GM19455 (cell line): ENCODE data around the gene KCNMB2.
"Not testable (repeated sequence)": the region's sequence is repeated elsewhere in the genome, so short reads cannot be mapped to it uniquely, and the experiment has no call there.

ENCODE experiments used
- ATAC-seq: cut with Tn5 transposase; IDR thresholded peaks from one replicate; pipeline ENCODE4 v1.9.1; 2021; ENCODE audit not compliant: unreplicated experiment

The KCNMB2 gene

GRCh38 chr3:178536211-178537079 lies at the start of gene KCNMB2:
TSS of gene KCNMB2 (plus strand) at chr3:178536436.
- ATAC-seq = no peak

- no peak for ATAC-seq
Measured at GRCh38 chr3:178486903-178487302, 49.3 kb upstream of the KCNMB2 start.

GRCh38 chr3:178487752-178488151 lies 48.5 kb upstream of the KCNMB2 start:
- no peak for ATAC-seq

GRCh38 chr3:178491751-178492150 lies 44.5 kb upstream of the KCNMB2 start:
- ATAC-seq = no peak

GRCh38 chr3:178492491-178492890 lies 43.7 kb upstream of the KCNMB2 start:
- no peak for ATAC-seq

- ATAC-seq = no peak
Measured at GRCh38 chr3:178494386-178494785, 41.9 kb upstream of the KCNMB2 start.

- ATAC-seq = no peak
Measured at GRCh38 chr3:178496911-178497310, 39.3 kb upstream of the KCNMB2 start.

GRCh38 chr3:178498871-178499270 lies 37.4 kb upstream of the KCNMB2 start:
- ATAC-seq = no peak

GRCh38 chr3:178500631-178501030 lies 35.6 kb upstream of the KCNMB2 start:
- no peak for ATAC-seq

GRCh38 chr3:178504128-178504527 lies 32.1 kb upstream of the KCNMB2 start:
- ATAC-seq = no peak

GRCh38 chr3:178505832-178506231 lies 30.4 kb upstream of the KCNMB2 start:
- ATAC-seq = no peak

GRCh38 chr3:178507507-178508442 lies 28.5 kb upstream of the KCNMB2 start:
- ATAC-seq = no peak

- no peak for ATAC-seq
Measured at GRCh38 chr3:178508443-178508825, 27.8 kb upstream of the KCNMB2 start.

GRCh38 chr3:178510496-178510895 lies 25.7 kb upstream of the KCNMB2 start:
- ATAC-seq = no peak

GRCh38 chr3:178512647-178513046 lies 23.6 kb upstream of the KCNMB2 start:
- ATAC-seq = no peak

- no peak for ATAC-seq
Measured at GRCh38 chr3:178513546-178514380, 22.5 kb upstream of the KCNMB2 start.

- no peak for ATAC-seq
Measured at GRCh38 chr3:178514401-178514800, 21.8 kb upstream of the KCNMB2 start.

- not testable (repeated sequence) for ATAC-seq
Measured at GRCh38 chr3:178515076-178515744, 21.0 kb upstream of the KCNMB2 start.

GRCh38 chr3:178517665-178518334 lies 18.4 kb upstream of the KCNMB2 start:
- ATAC-seq = no peak
